MV-4-11 (cell line): ENCODE data around the gene ZNF586.
"Not testable (repeated sequence)": the region's sequence is repeated elsewhere in the genome, so short reads cannot be mapped to it uniquely, and the experiment has no call there.

Source experiments
- DNase-seq: peaks from one replicate; lab custom pipeline; 2025; lab: John Stamatoyannopoulos, UW

Gene ZNF586

GRCh38 chr19:57823608-57824007 lies 54.1 kb downstream of the ZNF586 start:
- DNase-seq: not testable (repeated sequence)

DNA sequence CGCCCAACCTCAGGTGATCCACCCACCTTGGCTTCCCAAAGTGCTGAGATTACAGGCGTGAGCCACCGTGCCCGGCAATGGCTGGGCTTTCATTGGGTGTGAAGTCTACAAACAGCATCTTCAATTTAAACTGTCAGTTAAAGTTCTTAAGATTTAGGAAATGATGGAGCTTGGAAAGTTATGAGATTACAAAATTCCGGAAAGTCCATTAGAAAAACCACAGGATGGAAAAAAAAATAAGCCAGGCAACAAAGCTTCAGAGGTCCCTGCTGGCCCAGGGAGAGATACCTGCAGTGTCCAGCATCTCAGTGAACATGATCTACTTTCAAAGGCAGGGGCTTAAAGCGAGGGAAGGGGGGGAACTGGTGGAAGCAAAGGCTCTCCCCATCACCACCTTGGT lies 56.0 kb downstream of the ZNF586 start:
- DNase-seq: no peak

GRCh38 chr19:57829316-57829715 lies 59.8 kb downstream of the ZNF586 start:
- no peak for DNase-seq

- DNase-seq: peak; percentile 23
Measured at GRCh38 chr19:57830071-57830602, 60.7 kb downstream of the ZNF586 start, which contains the start of gene ZNF587B. ZNF587B (plus strand) TSS chr19:57830299; CDS start chr19:57830529, 230 bp downstream.
